Amygdala (tissue), 56 donors: Measurements from ENCODE around the gene TIMM22.
A peak's percentile ranks its signal among the peaks of the same experiment; 100 is the strongest.

Experiments
- DNase-seq, 56 donors: peaks; one replicate each; lab custom pipeline; 2025; lab: John Stamatoyannopoulos, UW

Gene TIMM22

DNA sequence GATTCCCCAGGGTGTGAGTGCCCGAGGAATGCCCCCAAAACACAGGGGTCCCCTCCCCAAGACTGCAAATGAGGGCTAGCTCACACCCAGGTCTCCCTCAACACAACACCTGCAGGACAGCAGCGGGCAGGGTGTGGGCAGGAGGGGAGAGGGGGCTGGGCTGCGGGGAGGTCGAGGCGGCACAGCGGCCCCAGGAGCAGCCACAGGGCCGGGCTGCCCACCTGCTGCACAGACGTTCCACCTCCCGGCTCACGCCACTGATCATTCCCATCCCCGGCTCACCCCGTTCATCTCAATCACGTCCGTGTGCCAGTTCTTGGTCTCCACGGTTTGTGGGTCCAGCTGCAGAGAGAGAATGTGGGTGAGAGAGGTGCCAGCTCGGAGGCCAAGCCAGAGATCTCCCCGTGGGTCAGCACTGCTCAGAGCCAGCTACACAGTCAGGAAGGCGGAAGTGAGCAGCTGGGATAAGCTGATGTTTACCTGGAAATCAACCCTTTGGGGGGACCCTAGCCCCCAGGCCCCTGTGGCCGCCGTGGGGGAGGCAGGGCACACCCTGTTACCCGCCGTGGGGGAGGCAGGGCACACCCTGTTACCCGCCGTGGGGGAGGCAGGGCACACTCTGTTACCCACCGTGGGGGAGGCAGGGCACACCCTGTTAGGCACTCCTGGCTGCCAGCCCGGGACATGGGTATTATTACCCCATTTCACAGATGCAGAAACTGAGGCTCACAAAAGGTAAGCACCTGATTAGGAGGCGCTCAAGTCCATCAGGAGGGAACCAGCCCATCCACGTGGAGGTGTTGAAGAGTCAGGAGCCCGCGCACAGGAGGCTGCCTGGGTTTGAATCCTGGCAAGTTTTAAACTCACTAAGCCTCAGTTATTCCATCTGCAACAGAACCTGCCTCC, 16.1 kb downstream of the TIMM22 start:
- no peak for DNase-seq

DNA sequence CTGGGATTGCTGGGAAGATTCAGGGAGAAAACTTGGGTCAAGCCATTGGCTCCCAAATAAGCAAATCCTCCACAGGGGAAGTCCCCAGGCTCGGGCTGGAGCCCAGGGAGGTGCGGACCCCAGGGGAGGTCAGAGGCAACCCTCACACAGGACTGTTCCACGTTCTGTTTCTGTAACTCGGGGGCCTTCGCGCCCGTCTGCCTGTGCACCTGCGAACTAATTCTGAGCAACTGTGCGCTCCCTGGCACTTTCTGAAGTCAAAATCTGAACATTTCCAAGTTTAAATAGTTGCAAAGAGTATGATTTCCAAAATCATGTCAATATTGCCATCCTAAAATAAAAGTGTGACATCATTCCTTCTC, 16.8 kb downstream of the TIMM22 start:
- DNase-seq, result no peak

DNA sequence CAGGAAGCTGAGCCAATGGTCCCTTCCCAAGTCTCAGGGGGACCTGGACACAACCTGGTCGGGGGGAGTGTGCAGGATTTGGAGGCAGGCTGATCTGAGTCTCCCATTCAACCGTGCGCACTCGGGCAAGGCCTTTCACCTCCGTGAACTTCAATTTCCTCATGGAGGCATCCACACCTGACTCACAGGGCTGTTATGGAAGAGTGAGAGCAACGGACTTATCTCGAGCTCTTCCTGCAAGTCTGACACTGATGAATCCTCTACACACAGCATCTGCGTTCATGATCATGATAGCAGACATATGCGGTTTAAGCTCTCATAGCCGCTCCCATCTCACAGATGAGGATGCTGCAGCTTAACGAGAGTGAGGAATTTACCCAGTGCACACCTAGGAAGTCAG, 21.6 kb downstream of the TIMM22 start:
- DNase-seq, result no peak

DNA sequence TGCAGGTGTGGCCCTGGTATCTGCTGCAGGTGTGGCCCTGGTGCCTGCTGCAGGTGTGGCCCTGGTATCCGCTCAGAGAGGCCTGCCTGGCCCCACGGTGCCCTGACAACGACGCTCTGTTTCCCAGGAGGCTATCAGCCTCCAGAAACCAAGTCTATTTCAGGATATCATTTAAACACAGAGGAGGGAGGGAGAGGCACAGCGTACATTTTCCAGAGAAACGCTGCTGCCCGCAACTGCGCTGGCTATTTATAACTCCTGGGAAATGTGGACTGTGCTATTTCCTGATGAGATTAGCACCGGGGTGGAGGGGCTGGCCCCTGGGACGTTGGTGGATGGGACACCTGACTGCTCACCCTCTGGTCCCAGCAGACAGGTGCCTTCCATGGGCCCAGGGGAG, 22.5 kb downstream of the TIMM22 start:
- DNase-seq, result peak in 6 of 56 donors; percentile 11 to 37 (median 32)

DNA sequence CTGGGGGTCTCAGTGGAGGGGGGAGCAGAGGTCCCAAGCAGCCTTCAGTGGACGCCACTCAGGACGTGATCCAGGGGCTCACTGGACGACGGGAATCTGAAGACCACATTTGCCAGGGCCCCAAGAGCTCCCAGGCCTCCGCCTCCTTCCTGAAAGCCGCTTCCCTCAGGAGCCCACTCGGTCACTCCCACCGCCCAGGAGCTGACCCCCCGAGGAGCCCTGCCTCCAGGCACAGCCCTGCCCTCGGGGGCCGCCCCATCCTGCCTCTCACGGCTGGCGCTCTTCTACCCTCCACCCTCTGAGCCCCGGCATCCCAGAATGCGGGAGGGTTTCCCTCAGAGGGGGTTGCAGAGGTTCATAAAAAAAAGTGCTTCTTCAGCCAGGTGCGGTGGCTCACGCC, 24.2 kb downstream of the TIMM22 start:
- no peak for DNase-seq

DNA sequence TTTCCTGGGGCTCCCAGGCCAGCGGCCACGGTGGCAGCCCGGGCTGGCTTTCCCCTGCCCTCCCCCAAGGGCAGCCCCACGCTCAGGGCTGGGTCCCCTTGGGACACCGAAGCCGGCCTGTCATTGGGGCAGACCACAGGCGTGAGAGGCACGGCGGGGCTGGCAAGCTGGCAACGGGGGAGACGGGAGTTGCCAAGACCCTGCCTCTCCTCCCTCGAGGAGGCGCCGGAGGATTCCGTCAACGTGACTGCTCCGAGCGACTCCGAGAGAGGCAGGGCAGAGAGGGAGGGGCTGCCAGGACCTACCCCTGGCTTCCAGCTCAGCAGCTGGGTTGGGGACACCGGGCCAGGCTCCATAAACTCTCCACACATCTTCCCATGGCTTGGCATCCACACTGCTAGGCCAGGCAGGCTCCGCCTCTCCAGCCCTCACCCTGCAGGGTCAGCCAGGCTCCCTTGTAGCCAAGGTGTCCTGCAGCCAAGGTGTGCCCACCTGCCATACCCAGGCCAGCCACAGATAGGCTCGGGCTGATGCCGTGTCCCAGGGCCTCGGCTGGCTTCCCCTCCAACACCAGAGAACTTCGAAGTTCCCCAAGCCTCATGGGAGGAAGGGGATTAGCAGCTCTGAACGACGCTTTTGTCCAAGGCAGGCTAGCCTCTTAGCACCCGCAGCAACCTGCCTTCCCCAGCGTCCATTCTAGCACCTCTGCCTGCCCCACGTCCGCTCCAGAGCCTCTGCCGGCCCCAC, 25.5 kb downstream of the TIMM22 start:
- DNase-seq, result peak in 10 of 56 donors; percentile 27 to 54 (median 38)

DNA sequence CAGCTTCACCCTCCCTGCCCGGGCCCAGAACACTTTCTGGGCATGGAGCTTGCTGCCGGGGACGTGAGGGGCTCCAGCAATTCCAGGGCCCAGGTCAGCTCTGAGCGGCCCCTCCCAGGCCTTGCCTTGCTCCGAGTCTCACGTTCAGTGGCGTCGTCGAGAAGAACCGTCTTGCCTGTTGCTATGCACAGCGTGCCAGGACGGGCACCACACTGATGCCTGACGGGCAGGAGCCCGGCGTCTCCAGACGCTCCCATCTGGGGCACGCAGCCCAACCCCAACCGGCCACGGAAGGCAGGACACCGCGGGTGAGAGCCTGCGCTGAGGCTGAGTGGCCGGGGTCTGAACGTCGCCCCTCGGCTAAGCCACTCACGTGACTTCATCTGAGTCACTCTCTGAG, 27.1 kb downstream of the TIMM22 start:
- no peak for DNase-seq

DNA sequence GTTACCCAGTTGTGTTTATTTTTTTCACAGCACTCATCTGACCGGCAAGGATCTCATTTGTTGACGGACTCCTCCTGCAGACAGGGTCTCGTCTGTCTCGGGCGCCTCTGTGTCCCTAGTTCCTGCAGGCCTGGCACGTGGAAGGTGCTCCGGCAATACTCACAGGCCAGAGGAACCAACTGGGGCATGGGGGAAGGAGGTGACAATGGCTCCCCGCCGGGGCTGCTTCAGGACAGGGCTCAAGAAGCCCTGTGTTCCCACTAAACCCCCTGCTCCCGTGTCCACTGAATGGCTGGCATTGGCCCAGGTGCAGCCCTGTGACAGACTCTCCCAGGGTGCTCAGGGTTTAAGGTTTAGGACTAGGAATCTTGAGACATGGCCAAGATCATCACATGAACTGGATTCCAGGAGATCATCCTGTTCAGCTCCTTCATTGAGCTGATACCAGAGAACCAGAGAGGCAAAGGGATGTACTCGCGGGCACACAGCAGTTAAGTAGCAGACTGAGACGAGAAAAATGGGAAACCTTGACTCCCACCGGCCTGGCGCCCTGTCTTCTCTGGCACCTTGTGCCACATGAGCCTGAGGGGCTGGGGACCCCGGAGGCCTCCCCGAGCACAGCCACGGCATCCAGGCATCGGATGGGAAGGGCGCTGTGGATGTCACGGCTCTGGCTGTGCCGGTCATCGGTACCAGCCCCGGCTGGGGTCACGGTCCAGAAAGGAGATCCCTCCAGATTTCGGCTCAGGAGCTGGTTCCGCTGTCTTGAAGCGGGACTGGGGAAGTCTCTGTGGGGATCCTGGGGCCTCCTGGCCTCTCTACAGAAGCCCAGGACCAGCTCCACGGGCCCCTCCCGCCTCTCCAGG, 29.0 kb downstream of the TIMM22 start:
- DNase-seq, result no peak

DNA sequence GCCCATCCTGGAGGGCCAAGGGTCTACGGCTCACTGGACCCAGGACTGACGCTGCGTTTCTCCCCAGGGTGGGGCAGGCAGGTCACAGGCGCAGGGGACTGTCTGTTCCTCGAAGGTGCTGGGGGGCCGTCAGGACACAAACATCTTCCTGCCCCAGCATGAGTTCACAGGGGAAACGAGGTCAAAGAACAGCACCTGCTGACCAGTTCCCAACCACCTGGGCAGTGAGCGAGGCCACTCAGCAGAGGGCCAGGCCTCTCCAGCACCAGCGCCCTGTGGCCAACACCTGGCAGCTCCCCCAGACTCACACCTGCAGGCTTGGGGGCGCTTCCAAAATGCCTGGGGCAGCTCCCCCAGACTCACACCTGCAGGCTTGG, 29.7 kb downstream of the TIMM22 start:
- no peak for DNase-seq

DNA sequence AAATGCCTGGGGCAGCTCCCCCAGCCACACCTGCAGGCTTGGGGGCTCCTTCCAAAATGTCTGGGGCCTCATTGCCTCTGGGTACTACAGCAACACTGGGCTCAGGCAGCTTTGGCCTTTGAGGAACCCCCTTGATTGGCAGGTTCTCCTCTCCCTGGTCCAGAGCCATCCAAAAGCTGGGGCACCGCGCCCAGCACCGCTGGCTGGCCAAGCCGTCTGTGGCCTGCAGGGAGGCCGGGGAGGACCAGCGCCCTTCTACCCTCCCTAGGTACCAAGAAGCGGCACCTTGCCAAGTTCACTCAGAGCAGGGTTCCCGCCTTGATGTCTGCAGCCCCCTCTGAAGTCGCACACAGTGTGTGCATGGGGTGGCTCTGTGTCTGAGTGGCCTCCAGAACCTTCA, 30.1 kb downstream of the TIMM22 start:
- no peak for DNase-seq

DNA sequence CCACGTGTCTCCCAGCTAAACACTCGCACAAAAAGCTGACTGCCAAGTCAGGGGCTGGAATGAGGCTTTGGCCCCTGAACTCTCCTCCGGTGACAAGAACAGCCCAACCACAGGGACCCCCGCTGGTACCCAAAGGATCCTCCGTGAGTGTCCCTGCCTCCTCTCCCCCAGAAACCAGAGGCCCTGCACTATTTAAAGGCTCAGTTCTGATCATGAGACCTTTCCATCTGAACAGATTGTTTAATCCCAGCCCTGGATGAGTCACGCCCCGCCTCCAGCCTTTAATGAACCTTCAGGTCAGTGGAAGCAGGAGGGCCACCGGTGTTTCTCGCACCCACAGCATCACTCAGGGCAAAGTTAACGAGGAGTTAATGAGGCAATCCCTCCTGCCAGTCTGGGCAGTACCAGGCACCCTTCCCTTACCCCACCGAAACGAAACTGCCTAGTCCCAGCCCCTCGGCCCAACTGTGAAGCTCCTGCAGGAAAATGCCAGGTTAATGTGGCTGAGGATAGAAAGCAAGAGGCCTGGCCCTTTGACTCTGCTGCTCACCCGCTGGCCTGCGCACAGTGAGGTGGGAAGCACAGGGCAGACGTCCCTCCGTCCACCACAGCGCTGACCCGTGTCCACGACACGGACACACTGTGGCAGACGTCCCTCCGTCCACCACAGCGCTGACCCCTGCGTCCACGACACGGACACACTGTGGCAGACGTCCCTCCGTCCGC, 32.4 kb downstream of the TIMM22 start:
- peak in 8 of 56 donors; percentile 6 to 44 (median 26) for DNase-seq

DNA sequence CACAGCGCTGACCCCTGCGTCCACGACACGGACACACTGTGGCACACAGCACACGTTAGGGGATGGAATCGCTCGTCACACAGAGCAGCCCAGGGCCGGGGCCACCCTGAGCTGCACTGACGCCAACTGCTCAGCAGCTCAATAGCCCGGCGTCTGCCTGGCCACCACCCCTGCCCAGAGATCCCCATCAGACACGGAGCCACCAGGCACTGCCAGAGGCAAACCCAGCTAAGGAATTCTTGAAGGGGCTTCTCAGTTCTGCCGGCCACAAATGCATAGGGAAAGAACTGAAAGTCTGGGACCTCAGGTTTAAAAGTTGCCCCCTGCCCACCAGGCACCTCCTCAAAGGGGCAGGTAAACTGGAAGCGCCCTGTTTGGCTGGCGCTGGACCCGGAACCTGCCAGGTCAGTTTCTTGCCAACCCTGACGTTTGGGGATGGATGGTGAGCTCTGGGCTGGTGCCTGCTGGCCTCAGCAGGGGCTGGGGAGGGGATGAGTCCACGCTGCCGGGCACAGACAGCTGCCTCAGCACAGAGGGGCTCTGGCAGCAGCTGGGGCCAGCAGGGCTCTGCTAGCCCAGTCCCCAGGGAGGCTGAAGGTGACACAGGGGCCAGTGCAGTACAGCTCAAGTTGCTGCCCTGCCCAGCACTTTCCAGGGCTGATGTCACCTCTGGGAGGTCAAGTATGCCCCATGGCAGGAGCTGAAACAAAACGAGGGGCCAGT, 33.2 kb downstream of the TIMM22 start:
- peak in 2 of 56 donors; percentile 29 to 50 for DNase-seq

DNA sequence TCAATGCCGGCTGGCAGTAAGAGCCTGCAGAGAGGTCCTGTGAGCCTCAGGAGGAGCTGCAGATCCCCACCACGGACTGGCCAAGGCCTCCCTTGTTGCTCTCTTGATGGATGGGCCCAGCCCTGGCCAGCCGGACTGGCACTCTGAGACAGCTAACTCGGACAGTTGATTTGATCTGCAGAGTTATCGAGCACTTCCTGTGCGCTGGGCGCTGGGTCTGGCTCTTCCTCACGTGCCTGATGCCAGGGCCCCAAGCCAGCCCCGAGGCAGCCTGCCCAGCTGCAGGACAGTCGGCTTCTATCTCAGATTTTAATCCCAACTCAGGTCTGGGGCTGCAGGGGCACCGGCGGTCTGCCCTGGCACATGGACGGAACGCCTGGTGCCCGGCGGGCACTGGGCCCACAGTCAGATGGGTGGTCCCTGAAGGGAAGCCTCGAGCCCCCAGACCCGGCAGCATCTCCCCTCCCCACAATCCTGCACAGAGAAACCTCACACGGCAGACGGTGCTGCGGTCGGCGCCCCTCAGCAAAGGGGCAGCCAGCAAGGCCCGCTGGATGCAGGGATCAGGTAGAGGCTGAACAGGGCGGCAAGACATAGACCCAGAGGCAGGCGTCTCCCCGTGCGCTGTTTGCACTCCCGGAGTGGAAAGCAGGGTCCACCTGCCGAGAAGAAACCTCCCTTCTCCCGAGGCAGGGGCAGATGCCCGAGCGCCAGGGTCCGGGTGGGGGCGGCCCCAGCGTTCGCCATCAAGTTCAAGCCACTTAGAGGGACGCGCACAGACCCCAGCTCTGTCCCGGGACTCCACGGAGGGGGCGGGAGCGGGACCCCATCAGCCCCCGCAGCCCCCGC, 34.0 kb downstream of the TIMM22 start:
- peak in 19 of 56 donors; percentile 5 to 52 (median 39) for DNase-seq

DNA sequence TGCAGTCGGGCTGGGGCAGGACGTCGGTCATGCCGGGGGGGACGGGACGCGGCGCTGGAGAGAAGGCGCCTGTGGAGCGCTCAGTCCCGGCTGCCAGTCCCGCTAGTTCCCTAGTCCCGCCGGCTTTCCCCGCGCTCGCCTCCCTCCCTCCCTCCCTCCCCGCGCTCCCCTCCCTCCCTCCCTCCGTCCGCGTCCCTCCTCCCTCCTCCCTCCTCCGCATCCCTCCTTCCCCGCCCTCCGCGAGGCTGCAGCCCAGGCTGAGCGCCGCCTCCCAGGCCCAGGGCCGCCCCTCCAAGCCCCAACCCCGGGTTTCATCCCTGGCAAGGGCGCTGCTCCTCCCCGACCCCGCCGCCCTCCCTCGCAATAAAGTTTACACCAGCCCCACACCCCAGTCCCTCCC, 34.8 kb downstream of the TIMM22 start:
- peak in 34 of 56 donors; percentile 12 to 75 (median 40) for DNase-seq

DNA sequence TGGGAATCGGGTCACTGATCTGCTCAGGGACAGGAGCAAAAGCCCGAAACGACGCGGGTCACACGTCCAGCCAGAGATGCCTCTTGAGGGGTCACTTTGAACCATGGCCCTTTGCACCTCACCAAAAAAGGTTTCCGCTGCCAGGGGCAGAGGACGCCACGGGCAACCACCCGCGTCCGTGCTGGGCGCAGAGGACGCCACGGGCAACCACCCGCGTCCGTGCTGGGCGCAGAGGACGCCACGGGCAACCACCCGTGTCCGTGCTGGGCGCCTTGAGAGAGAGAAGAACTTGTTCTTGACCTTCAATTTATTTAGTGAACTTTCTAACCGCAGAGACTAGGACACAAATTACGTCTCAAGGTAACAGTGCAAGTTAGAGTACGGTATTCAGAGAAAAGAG, 35.5 kb downstream of the TIMM22 start:
- no peak for DNase-seq

DNA sequence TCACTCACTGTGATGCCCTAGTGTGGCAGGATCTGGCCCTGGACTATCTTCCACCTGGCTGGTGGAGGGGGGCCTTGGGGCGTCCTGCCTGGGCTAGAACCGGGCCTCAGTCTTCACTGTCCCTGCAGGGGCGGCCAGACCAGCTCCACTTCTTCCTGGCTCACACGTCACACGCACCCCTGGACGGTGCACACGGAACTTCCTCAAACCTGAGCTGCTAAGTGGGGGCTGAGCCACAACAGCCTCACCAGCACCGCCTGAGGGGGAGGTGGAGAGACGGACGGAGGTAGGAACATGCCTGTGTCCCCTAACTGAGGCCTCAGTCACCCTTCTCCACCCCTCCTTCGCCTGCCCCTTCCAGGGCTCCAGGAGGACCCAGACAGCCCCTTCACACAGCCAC, 36.6 kb downstream of the TIMM22 start:
- no peak for DNase-seq

DNA sequence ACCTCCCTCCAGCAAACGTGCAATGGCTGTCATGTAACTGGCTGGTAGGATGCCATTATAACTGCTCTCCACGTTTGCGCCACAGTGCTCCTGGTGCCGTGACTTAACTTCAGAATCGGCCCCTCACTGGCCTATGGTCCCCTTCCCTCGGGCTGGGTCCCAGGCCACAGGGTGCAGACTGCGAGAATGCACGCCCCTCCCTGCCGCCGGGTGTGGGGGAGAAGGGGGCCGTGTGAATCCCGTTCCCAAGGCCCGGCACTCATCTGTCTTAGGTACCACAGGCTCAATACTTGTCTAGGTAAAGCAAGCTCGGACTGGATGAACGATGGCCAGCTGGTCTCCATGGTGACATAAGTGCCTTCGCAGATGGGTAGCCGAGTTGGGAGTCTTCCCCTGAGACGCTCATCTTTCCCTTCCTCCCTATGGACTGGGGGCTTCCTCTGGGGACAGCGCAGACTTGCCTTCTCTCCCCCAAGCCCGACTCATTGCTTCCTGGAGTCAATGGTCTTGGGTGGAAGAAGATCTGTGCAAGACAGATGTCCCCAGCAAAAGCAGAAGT, 37.8 kb downstream of the TIMM22 start:
- no peak for DNase-seq

DNA sequence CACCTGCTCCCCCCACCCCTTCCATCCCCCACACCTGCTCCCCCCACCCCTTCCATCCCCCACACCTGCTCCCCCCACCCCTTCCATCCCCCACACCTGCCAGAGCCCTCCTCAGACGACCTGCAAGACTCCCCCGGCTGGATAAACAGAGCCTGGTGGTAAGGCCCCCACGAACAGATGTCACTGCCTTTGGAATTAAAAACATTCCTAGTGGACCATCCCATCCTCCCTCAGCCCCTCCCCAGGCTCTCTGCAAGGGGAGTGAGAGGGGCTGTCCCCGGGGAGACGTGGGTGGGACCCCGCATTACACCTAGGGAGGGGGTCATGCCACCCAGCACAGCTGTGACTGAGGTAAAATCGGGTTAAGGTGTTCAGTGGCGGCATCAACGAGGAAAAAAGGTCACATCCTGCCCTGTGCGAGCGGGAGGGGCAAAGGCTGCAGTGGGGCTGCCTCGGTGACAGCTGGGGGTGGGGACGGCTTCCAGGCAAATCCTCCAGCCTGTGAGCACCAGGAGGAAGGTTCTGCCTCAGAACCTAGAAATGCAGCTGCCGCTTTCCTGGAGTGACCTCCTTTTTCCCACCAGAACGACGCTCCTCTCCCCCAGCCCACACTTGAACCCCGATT, 38.7 kb downstream of the TIMM22 start:
- DNase-seq, result no peak
